Daoy (cell line): ENCODE measurements around the gene KCNA1. TPM values are rescaled to one million over a fixed set of nuclear protein-coding genes. Genes with fewer than 3 reads are reported as not detected.
"Not testable (repeated sequence)": the region's sequence is repeated elsewhere in the genome, so short reads cannot be mapped to it uniquely, and the experiment has no call there.

ENCODE experiments used
- DNase-seq: peaks from one replicate; pipeline ENCODE4 v3.0.0-alpha.2; 2015; ENCODE audit warnings: low read depth
- total RNA-seq: library from RNA; depleted of rRNA; stranded (reverse); fragments of >200 nt; shearing (Covaris generic); gene quantifications from 2 replicates; pipeline ENCODE4 v1.2.3, GENCODE V29; 2014; rRNA removed

The KCNA1 gene
- total RNA-seq: 0.17 and 1.3 TPM in 2 replicates

- DNase-seq: peak; percentile 63
These were observed at the start of gene KCNA1 for GRCh38 chr12:4909734-4910501. Gene KCNA1 (plus strand): TSS chr12:4909905. CDS start chr12:4911379, 1,474 bp downstream.

DNA sequence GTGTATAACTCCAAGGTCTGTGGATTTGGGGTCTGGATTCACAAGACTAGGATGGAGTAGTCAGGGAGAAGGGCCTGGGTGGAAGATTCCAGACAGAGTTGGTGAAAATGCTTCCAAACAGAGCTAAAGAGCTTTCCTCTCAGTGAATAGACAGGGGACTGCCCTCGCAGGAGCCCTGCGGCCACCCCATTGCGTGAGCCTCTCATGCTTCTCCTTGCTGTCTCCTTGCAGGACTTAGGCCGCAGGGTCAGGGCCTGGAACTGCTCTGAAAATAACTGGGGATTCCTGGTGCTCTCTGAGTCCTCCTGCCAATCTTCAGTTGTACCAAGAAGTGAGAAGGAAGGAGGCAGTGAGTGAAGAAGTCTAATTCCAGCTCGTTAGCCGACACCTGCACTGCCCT, 49.0 kb upstream of the KCNA1 start:
- no peak for DNase-seq

DNA sequence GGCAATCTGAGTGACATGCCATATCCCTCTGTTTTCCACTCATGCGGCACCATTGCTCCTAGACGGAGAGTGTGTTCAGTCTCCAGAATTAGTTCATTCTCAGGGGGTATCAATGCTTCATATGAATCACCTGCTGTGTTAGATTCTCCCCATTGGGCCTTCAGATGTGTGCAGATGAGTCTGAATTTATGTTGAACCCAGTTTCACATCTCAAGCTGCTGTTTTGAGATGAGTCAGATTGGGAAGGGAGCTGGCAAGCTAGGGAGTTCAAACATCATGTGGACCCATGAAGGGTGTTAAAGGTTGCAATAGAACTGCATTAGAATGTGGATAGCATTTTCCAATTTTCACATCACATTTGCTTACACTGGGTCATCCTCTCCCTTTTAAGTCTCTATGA, 46.9 kb upstream of the KCNA1 start:
- DNase-seq: no peak

GRCh38 chr12:4864575-4864974, 45.1 kb upstream of the KCNA1 start:
- no peak for DNase-seq

- no peak for DNase-seq
These were observed 44.5 kb upstream of the KCNA1 start for GRCh38 chr12:4865246-4865645.

DNA sequence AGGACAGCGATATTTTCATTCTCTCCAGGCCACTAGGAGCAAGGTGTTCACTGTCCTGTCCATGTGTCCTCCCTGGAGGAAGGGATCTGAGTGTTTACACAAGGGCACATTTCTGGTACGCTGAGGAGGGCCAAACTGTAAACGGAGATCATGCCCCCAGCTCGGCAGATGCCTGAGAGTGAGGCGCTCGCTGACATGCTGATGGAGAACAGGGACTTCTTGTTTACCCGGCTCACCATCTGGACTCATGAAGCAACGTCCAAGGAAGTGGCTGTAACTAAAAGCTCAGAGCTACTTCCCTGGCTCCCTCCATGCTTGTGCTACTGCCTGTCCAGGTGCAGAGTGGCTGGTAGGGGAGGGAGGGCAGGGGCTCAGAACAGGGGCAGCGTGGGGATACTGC, 43.4 kb upstream of the KCNA1 start:
- DNase-seq: no peak

- no peak for DNase-seq
These were observed 42.3 kb upstream of the KCNA1 start for GRCh38 chr12:4867384-4867783.

- no peak for DNase-seq
These were observed 39.3 kb upstream of the KCNA1 start for GRCh38 chr12:4870423-4870822.

DNA sequence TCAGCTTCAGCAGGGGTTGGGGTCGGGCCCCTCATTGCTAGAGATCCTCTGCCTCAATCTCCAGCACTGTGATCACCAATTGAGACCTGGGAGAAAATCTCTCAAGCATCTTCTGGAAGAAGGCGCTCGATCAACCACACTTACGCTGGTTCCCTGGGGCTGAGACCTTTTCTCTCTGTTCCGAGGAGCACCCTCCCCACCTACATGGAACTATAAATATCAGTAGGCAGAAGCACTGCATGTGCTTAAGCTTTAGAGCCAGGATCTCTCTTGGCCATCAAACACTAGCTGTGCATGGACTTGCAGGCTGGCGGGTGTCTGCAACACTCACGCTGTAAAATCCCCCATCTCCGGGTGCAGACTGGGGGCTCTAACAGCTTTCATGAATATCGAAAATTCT, 38.2 kb upstream of the KCNA1 start:
- DNase-seq: no peak

- DNase-seq: no peak
These were observed 35.8 kb upstream of the KCNA1 start for GRCh38 chr12:4873947-4874346.

GRCh38 chr12:4874671-4875070, 35.0 kb upstream of the KCNA1 start:
- no peak for DNase-seq

- not testable (repeated sequence) for DNase-seq
These were observed 30.2 kb upstream of the KCNA1 start for GRCh38 chr12:4879481-4879880.

DNA sequence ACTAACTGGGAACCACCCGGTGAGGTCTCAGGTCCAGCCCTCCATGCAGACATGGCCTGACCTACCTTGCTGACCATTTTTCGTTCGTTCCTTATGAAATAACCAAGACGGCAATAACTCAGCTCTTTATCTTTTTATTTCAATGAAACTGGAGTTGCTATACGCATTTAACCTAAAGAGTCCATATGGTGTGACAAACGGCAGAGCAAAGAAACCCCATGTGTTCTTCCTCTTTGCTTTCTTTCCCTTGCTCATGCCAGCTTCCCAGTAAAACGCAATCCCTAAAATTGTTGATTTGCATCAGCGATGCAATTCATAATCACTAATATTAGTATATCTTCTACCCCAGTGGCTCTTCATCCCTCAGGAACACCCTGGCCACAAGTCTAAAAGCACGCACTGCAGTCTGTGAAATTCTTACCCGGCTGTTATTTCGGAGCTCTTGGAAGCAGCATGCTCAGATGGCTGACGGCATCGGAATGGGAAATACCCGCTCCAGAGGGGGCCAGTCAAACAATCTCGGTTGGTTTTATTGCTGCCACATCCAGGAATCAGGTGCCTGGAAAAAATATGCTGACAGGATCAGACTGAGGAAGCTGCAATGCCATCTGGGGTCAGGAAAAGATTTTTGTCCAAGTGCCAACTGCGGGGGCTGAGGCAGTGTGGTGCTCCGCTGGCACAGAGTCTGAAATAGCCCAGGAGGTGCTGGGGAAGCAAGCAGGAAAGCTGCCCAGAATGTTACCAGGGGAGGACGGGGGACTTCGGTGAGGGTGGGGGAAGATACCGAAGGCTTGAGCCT, 28.2 kb upstream of the KCNA1 start:
- DNase-seq: peak; percentile 71

DNA sequence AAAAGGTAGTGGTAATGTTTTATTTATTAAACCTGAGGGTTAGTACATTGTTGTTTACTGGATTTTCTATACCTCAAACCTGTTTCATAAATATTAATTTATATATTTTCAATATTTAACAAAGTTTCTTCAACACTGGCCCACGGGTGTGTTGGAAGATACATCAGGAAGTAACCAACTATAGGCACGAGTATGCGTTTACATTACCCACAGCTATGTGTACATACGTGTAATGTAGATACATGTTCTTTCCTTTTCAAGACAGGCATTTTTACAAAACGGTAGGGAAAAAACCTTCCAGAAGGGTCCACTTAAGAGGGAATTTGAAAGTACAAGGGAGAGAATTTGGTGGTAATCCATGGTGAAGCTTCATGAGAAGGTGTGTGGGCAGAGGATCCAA, 17.8 kb upstream of the KCNA1 start:
- no peak for DNase-seq

- DNase-seq: no peak
These were observed 17.3 kb upstream of the KCNA1 start for GRCh38 chr12:4892418-4892817.

- DNase-seq: no peak
These were observed 15.7 kb upstream of the KCNA1 start for GRCh38 chr12:4894019-4894418.

GRCh38 chr12:4899364-4899763, 10.3 kb upstream of the KCNA1 start:
- DNase-seq: no peak

- peak; percentile 77 for DNase-seq
These were observed 9.4 kb upstream of the KCNA1 start for GRCh38 chr12:4900327-4900726.

- no peak for DNase-seq
These were observed 4.4 kb upstream of the KCNA1 start for GRCh38 chr12:4905316-4905715.

DNA sequence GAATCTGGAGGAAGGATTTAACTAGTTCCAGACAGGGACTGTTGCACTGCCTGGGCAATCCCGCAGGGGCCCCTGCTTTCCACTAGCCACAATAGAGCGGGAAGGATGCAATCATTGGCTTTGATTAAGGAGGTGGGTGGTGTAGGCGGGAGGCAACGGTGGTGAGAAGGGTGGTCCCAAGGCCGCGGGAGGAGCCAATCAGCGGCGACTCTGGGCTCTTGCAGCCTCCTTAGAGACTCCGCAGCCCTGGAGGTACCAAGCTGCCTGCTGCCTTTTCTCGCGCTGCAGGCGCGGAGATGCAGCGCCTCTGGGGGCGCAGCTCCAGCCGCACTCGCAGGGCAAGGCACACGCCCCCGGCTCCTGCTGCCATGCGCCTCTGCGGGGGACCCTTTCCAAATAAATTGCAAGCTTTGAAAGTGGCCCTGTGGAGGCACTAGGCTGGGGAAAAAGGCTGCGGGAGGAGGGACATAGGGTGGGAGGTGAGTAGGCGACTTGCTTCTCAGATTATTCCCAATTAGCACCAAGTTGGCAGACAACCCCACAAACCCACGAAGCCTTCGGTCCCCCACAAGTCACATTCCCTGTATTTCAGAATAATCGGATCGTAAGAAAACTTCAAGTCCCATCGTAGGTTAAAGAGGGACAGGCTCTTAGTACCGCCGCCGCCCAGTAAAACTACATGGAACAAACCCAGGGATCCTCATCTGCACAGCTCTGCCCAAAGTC, 858 bp upstream of the KCNA1 start:
- DNase-seq: peak; percentile 82

DNA sequence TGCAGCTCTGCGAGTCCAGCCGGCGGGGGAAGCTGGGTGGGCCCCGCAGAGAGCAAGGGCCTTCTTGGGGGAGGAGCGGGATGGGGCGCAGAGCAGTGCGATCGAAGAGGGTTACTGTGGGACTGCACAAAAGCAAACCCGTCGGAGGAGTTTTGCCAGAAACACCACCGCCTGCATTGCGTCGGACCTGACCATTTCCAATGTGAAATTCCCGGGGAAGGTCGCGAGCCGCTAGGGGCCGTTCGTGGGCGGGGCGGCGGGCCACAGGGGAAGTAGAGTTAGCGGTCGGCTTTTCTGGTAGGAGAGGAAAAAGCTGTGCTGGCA, 333 bp upstream of the KCNA1 start:
- DNase-seq: peak; percentile 33

- DNase-seq: peak; percentile 28
These were observed 1.0 kb downstream of the KCNA1 start for GRCh38 chr12:4910502-4911315.
